ENCODE results near the gene AIDA. TPM values are rescaled to one million over a fixed set of nuclear protein-coding genes. Genes with fewer than 3 reads are reported as not detected.
A peak's percentile ranks its signal among the peaks of the same experiment; 100 is the strongest.

The AIDA gene
- polyA plus RNA-seq, 3 donors: 10.0 to 11.7 (median 11.7) TPM

GRCh38 chr1:222644636-222644980 lies 67.7 kb downstream of the AIDA start:
- no peak for TF ChIP-seq CTCF (IDR thresholded peaks at IDR 0.05)
- Histone ChIP-seq H3K79me2 (ENCODE audit: insufficient read depth, low read length) (peaks cover 26% of the 10 kb centered on the region), H3K9ac (ENCODE audit: insufficient read depth, low read length, poor library complexity, severe bottlenecking) (peak overlapping the region; percentile 98), H3K9me3 (replicated peaks in 1 of 2; ENCODE audit: control insufficient read depth in 1 of 2, insufficient read depth in 1 of 2, low read length in 2 of 2) (no peaks in the 10 kb centered on the region), H4K20me1 (ENCODE audit: insufficient read depth, low read length) (no peaks in the 10 kb centered on the region), H3K4me1 (ENCODE audit: control insufficient read depth in 1 of 2, insufficient read depth in 2 of 2, low read length in 2 of 2) (peaks cover 8 to 19% of the 10 kb centered on the region in 2 donors), H3K36me3 (replicated peaks in 1 of 2; ENCODE audit: control insufficient read depth in 1 of 2, insufficient read depth in 2 of 2, low read length in 2 of 2) (peaks cover 25 to 44% of the 10 kb centered on the region in 2 donors), H2AFZ (ENCODE audit: insufficient read depth, low read depth, low read length, poor library complexity, severe bottlenecking) (peak overlapping the region; percentile 99), H3K4me3 (replicated peaks in 1 of 3; ENCODE audit: low read depth in 2 of 3, low read length in 3 of 3) (peak overlapping the region; percentile 88 to 100 (median 95)), H3K27me3 (ENCODE audit: control insufficient read depth in 2 of 2, insufficient read depth in 2 of 2, low read length in 2 of 2) (no peaks in the 10 kb centered on the region), H3K4me2 (replicated peaks; ENCODE audit: extremely low read depth, low read length, poor library complexity, severe bottlenecking) (peak overlapping the region; percentile 83), H3K27ac (ENCODE audit: low read depth in 1 of 2, low read length in 2 of 2) (peak overlapping the region; percentile 92 to 100)
- intact Hi-C loops (cut with micrococcal nuclease): no loop called here
- DNase-seq: no peak
- Mint-ChIP-seq H3K36me3 (peaks cover 22 to 34% of the 10 kb centered on the region in 2 donors), H3K4me1 (peaks cover 19% of the 10 kb centered on the region), H3K27me3 (ENCODE audit: low read depth in 3 of 3) (peaks cover 0 to 2% (median 0%) of the 10 kb centered on the region in 3 donors), H3K4me3 (peak overlapping the region; percentile 96 to 99), H3K27ac (peak overlapping the region; percentile 97 to 100 (median 99)), H3K9me3 (no peaks in the 10 kb centered on the region)
- WGBS (ENCODE audit: insufficient coverage): 0% methylated on average over 3 of the region's 5 CpGs

- peaks cover 23 to 44% of the 10 kb centered on the region in 2 donors for H3K36me3 ChIP-seq (replicated peaks in 1 of 2; ENCODE audit: control insufficient read depth in 1 of 2, insufficient read depth in 2 of 2, low read length in 2 of 2)
- H3K27ac ChIP-seq (ENCODE audit: low read depth in 1 of 2, low read length in 2 of 2): peak overlapping the region; percentile 92 to 100
- Mint-ChIP-seq H3K27me3 (ENCODE audit: low read depth in 3 of 3) (peaks cover 0 to 2% (median 0%) of the 10 kb centered on the region in 3 donors), H3K4me1 (peaks cover 19% of the 10 kb centered on the region), H3K9me3 (peaks cover 0 to 2% (median 0%) of the 10 kb centered on the region in 7 donors), H3K27ac (peak overlapping the region; percentile 97 to 100 (median 99)), H3K36me3 (peaks cover 27 to 35% of the 10 kb centered on the region in 2 donors), H3K4me3 (peak overlapping the region; percentile 96 to 99)
- H3K79me2 ChIP-seq (ENCODE audit: insufficient read depth, low read length): peaks cover 26% of the 10 kb centered on the region
- H3K9ac ChIP-seq (ENCODE audit: insufficient read depth, low read length, poor library complexity, severe bottlenecking): peak overlapping the region; percentile 98
- no peaks in the 10 kb centered on the region for H4K20me1 ChIP-seq (ENCODE audit: insufficient read depth, low read length)
- H3K27me3 ChIP-seq (ENCODE audit: control insufficient read depth in 2 of 2, insufficient read depth in 2 of 2, low read length in 2 of 2): no peaks in the 10 kb centered on the region
- under 1% methylated on average over 37 of the region's 42 CpGs for WGBS (ENCODE audit: insufficient coverage)
- peak overlapping the region; percentile 88 to 100 (median 95) for H3K4me3 ChIP-seq (replicated peaks in 1 of 3; ENCODE audit: low read depth in 2 of 3, low read length in 3 of 3)
- no peak for TF ChIP-seq CTCF (IDR thresholded peaks at IDR 0.05)
- no peaks in the 10 kb centered on the region for H3K9me3 ChIP-seq (replicated peaks in 1 of 2; ENCODE audit: control insufficient read depth in 1 of 2, insufficient read depth in 1 of 2, low read length in 2 of 2)
- H3K4me1 ChIP-seq (ENCODE audit: control insufficient read depth in 1 of 2, insufficient read depth in 2 of 2, low read length in 2 of 2): peaks cover 8 to 19% of the 10 kb centered on the region in 2 donors
- DNase-seq: peak; percentile 99
- intact Hi-C loops (cut with micrococcal nuclease): no loop called here
- peak overlapping the region; percentile 99 for H2AFZ ChIP-seq (ENCODE audit: insufficient read depth, low read depth, low read length, poor library complexity, severe bottlenecking)
- peak overlapping the region; percentile 83 for H3K4me2 ChIP-seq (replicated peaks; ENCODE audit: extremely low read depth, low read length, poor library complexity, severe bottlenecking)
Observed at GRCh38 chr1:222643938-222644635, 68.2 kb downstream of the AIDA start.

Measured in CD14-positive monocyte (primary cell).